RWPE2 (cell line): ENCODE results near the gene GPA33.

Experiments
- ATAC-seq: fragments of 200-7000 bp; cut with Tn5 transposase; 3 replicates; pipeline ENCODE4 v1.9.1; 2021; ENCODE audit warnings: low read depth
- DNase-seq: peaks from one replicate; pipeline ENCODE4 v3.0.0-alpha.2; 2020; ENCODE audit warnings: low spot score
- H3K27ac ChIP-seq: fragments of 450-650 bp; 2 replicates; pipeline ENCODE4 v1.5.1; 2017; ENCODE audit warnings: mild to moderate bottlenecking; ENCODE audit not compliant: poor library complexity, severe bottlenecking
- H3K27me3 ChIP-seq: fragments of 250-450 bp; sonication (Bioruptor Pico); 2 replicates; pipeline ENCODE4 v1.5.1; 2021; ENCODE audit warnings: mild to moderate bottlenecking, moderate library complexity; ENCODE audit not compliant: insufficient read depth, poor library complexity, severe bottlenecking
- H3K36me3 ChIP-seq: fragments of 250-450 bp; sonication (Bioruptor Pico); 2 replicates; pipeline ENCODE4 v1.5.1; 2020; ENCODE audit warnings: low read depth, mild to moderate bottlenecking, moderate library complexity
- H3K4me1 ChIP-seq: fragments of 250-450 bp; sonication (Bioruptor Pico); 2 replicates; pipeline ENCODE4 v1.5.1; 2021; ENCODE audit warnings: mild to moderate bottlenecking, moderate library complexity; ENCODE audit not compliant: insufficient read depth, poor library complexity, severe bottlenecking
- H3K4me3 ChIP-seq: fragments of 250-450 bp; sonication (Bioruptor Pico); 2 replicates; pipeline ENCODE4 v1.5.1; 2021; ENCODE audit warnings: mild to moderate bottlenecking, moderate library complexity; ENCODE audit not compliant: severe bottlenecking
- H3K9me3 ChIP-seq: fragments of 250-450 bp; sonication (Bioruptor Pico); 2 replicates; pipeline ENCODE4 v1.5.1; 2021; ENCODE audit warnings: mild to moderate bottlenecking, moderate library complexity; ENCODE audit not compliant: severe bottlenecking
- TF ChIP-seq, protein P1 (sequence below): fragments of 450-650 bp; IDR thresholded peaks from one replicate; pipeline ENCODE4 v1.5.1; 2017; ENCODE audit warnings: mild to moderate bottlenecking, moderate library complexity; ENCODE audit not compliant: poor library complexity, severe bottlenecking

GPA33 gene

DNA sequence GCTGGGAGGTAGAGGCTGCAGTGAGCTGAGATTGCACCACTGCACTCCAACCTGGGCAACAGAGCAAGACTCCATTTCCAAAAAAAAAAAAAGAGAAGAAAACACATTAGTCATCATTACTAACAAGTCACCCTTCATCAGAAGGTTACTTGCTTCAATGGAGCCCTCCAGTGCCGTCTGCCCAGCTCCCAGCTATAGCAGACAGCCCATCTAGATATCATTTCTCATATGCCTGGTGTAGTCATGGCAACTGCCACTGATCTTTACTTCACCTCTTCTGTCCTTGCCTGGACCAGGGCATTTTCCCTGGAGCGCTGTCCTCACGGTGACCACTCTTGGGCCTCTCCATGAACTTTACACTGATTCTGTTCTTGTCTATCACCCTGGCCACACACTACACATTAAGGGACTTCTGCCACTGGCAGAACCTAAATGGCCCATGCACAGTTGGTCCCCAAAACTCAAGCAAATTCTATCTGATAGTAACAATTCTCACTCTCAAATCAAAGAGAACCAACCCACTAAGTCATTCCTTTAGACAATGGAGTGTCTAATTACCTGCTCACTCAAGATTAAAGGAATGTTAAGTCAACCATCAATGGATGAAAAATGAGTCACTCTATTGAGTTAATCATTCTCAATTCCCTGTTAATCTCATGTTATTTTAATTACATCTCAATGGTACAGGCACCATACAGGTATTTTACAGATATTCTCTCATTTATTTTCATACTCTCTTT, 12.9 kb downstream of the GPA33 start:
- no peaks in the 10 kb centered on the region for H3K27me3 ChIP-seq
- DNase-seq: no peak

DNA sequence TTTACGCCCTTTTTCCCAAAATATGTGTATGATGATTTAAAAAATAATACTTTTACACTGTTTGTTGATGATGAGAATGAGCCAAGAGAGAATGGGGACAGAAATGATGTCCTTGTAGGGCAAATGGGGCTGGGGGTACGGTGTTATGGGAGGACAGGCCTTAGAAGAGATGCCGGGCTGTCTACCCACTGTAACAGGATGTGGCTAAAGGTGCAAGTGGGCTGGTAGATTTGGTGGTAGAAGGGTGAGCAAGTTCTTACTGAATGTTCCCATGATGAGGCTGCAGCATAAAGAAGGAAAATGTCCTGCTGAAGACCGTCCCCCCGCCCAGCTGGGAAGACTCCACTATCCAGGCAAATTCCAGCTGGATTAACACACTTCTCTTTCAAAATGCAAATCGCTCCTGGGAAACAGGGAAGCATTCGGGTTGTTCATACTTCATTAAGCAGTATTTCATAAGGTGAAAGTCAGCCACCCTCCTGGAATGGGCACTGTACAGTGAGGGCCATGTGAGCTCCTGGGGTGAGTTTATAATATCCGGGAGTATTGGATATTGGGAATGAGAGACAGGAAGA, 14.0 kb downstream of the GPA33 start:
- TF ChIP-seq, protein P1, sequence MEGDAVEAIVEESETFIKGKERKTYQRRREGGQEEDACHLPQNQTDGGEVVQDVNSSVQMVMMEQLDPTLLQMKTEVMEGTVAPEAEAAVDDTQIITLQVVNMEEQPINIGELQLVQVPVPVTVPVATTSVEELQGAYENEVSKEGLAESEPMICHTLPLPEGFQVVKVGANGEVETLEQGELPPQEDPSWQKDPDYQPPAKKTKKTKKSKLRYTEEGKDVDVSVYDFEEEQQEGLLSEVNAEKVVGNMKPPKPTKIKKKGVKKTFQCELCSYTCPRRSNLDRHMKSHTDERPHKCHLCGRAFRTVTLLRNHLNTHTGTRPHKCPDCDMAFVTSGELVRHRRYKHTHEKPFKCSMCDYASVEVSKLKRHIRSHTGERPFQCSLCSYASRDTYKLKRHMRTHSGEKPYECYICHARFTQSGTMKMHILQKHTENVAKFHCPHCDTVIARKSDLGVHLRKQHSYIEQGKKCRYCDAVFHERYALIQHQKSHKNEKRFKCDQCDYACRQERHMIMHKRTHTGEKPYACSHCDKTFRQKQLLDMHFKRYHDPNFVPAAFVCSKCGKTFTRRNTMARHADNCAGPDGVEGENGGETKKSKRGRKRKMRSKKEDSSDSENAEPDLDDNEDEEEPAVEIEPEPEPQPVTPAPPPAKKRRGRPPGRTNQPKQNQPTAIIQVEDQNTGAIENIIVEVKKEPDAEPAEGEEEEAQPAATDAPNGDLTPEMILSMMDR: no peak
- H3K4me1 ChIP-seq: no peaks in the 10 kb centered on the region
- DNase-seq (no peak), ATAC-seq (no peak)
- no peaks in the 10 kb centered on the region for H3K36me3 ChIP-seq
- H3K27ac ChIP-seq: no peak overlapping the region
- H3K9me3 ChIP-seq: no peaks in the 10 kb centered on the region
- H3K4me3 ChIP-seq: no peak overlapping the region
- no peaks in the 10 kb centered on the region for H3K27me3 ChIP-seq

More for the DNA sequence above, 12.9 kb downstream of the GPA33 start:
- H3K36me3 ChIP-seq: no peaks in the 10 kb centered on the region
- H3K4me3 ChIP-seq: no peak overlapping the region
- H3K4me1 ChIP-seq: no peaks in the 10 kb centered on the region
- H3K9me3 ChIP-seq: no peaks in the 10 kb centered on the region
- ATAC-seq: no peak
- H3K27ac ChIP-seq: no peak overlapping the region
- TF ChIP-seq, protein P1: no peak

DNA sequence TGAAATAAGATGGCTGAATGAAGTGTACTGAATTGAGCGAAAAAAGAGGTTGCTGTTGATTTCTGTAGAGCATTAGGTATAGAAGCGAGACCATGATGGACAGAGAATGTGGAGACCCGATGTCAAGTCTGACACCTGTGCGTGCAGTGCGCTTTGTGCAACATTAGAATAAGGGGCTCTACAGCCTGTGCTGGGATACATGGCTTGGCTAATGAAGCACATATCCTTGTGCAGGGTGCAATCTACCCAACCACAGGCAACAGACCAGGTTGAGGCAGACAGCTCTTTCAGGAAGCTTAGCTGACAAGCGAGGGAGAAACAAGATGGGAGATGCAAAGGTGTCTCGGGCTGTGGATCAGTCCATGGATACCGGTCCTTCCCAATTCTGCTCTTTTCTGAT, 18.9 kb downstream of the GPA33 start:
- no peaks in the 10 kb centered on the region for H3K27me3 ChIP-seq
- H3K4me1 ChIP-seq: peaks cover 4% of the 10 kb centered on the region
- no peak overlapping the region for H3K4me3 ChIP-seq
- TF ChIP-seq, protein P1: no peak
- H3K27ac ChIP-seq: no peak overlapping the region
- no peak for ATAC-seq
- no peak for DNase-seq
- no peaks in the 10 kb centered on the region for H3K36me3 ChIP-seq
- H3K9me3 ChIP-seq: no peaks in the 10 kb centered on the region

DNA sequence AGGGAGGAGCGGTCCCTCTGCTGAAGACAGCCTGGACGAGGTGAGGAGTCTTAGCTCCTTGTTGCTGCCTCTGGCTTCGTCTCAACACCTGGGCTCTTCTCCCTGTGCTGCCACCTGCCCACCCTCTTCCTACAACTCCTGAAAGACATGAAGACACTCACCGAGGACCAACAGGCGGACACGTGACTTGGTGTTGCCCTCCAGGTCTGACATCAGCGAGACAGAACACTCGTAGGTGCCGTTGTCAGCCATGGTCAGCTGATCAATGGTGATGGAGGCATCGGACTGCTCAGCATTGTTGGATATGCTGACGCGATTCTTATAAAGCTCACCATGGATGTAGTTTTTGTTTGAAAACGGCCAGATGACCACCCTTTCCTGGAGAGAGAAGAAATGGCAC, 21.4 kb downstream of the GPA33 start:
- Histone ChIP-seq H3K27ac (no peak overlapping the region), H3K36me3 (no peaks in the 10 kb centered on the region), H3K4me1 (peaks cover 4% of the 10 kb centered on the region), H3K4me3 (no peak overlapping the region), H3K27me3 (no peaks in the 10 kb centered on the region), H3K9me3 (no peaks in the 10 kb centered on the region)
- DNase-seq (no peak), ATAC-seq (no peak)
- TF ChIP-seq, protein P1: no peak

DNA sequence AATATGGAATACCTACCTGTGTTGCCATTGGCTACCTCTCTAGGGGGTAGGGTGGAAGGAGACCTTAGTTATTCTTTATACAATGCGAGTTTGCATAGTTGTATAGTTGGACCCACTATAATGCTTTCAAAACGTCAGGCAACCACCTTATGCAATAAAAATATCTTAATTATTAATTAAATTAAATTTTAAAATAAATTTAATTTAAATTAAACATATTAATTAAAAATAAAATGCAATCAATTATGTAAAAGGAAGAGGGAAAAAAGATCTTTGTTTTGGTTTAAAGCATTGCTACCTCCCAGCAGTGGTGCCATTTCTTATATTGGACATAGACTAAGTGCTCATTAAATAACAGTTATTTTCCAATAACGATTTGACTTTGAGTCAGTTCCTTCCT, 22.3 kb downstream of the GPA33 start:
- H3K27ac ChIP-seq: no peak overlapping the region
- H3K9me3 ChIP-seq: no peaks in the 10 kb centered on the region
- ATAC-seq (no peak), DNase-seq (no peak)
- H3K27me3 ChIP-seq: no peaks in the 10 kb centered on the region
- TF ChIP-seq, protein P1: no peak
- H3K36me3 ChIP-seq: no peaks in the 10 kb centered on the region
- peaks cover 4% of the 10 kb centered on the region for H3K4me1 ChIP-seq
- no peak overlapping the region for H3K4me3 ChIP-seq
